Lower leg skin (tissue), 3 donors: ENCODE data around the gene INPP5F.

Experiments
- CTCF ChIP-seq, 3 donors: fragments of 450-650 bp; IDR thresholded peaks; one replicate each; pipeline ENCODE4 v1.5.1; 2016; ENCODE audit warnings: antibody characterized with exemption in 3 of 3, mild to moderate bottlenecking in 3 of 3, moderate library complexity in 2 of 3
- POLR2A ChIP-seq, 2 donors: fragments of 450-650 bp; IDR thresholded peaks; one replicate each; pipeline ENCODE4 v1.6.1; 2016 to 2017; ENCODE audit warnings: antibody characterized with exemption in 2 of 2, mild to moderate bottlenecking in 1 of 2, moderate library complexity in 1 of 2

- TF ChIP-seq CTCF (IDR thresholded peaks at IDR 0.05) (no peak), POLR2A (IDR thresholded peaks at IDR 0.05) (no peak)
Observed at GRCh38 chr10:119762035-119762434, 36.2 kb downstream of the INPP5F start.
